Subcutaneous adipose tissue (tissue), 4 donors: ENCODE results near the gene CDH4. TPM values are rescaled to one million over a fixed set of nuclear protein-coding genes. Genes with fewer than 3 reads are reported as not detected.

Experiments used
- CTCF ChIP-seq: fragments of 450-650 bp; IDR thresholded peaks from one replicate; pipeline ENCODE4 v1.5.1; 2016; ENCODE audit warnings: low read depth, mild to moderate bottlenecking, control low read depth, antibody characterized with exemption, moderate library complexity
- total RNA-seq, 4 donors: library from RNA; depleted of rRNA; stranded (reverse); fragments of >200 nt; gene quantifications; one replicate each; pipeline ENCODE4 v1.1.0, GENCODE V29; 2016

The CDH4 gene
- total RNA-seq, 4 donors from 2014 or later, result not detected

GRCh38 chr20:61883857-61884393 lies 631.9 kb downstream of the CDH4 start:
- TF ChIP-seq CTCF, result no peak

- TF ChIP-seq CTCF, result no peak
Measured at GRCh38 chr20:61884571-61885389, 632.7 kb downstream of the CDH4 start.

- no peak for TF ChIP-seq CTCF
Measured at GRCh38 chr20:61885759-61886715, 634.0 kb downstream of the CDH4 start.

- no peak for TF ChIP-seq CTCF
Measured at GRCh38 chr20:61886721-61887595, 634.9 kb downstream of the CDH4 start.

GRCh38 chr20:61887596-61888093 lies 635.6 kb downstream of the CDH4 start:
- TF ChIP-seq CTCF, result no peak

- TF ChIP-seq CTCF, result no peak
Measured at GRCh38 chr20:61888101-61888865, 636.2 kb downstream of the CDH4 start.
